Epidermal melanocyte (primary cell): ENCODE results near the gene PLEKHM3.
"Not testable (repeated sequence)": the region's sequence is repeated elsewhere in the genome, so short reads cannot be mapped to it uniquely, and the experiment has no call there.

Source experiments
- DNase-seq: peaks from one replicate; pipeline ENCODE4 v3.0.0; 2011; ENCODE audit warnings: low spot score; ENCODE audit not compliant: insufficient read length

Gene PLEKHM3

DNA sequence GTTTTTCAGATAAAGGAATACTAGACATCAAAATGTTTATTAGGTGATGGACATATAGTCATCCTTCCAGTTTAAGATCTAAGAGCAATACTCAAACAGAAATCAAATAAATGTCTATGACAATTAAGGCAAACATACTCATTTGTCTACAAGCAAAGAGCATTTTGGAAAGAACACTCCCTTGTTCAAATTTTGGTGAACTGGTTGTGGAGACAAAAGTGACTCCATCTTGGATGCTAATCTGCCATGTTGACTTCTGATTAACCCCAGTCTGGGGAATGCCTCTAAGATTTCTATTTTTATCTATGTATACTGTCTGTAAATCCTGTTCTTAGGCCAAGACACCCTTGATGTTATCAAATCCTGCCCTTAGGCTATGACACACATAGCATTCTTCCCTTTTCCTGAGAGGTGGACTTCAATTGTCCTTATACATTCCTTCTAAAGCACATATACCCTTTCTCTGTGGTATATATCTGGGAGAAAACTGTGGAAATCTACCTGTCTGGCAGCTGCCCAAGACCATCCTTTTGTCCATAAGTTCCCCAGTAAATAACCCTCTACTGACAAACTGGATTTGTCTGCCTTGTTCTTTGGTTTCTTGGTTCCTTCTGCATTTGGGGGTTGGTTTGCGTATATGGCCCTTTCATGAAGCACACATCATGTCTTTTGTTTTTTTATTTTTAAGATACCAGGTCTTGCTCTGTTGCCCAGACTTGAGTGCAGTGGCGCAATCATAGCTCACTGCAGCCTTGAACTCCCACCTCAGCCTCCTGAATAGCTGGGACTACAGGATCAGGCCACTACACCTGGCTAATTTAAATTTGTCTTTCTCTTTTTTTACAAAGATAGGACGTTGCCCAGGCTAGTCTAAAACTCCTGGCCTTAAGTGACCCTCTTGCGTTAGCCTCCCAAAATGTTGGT lies 12.5 kb upstream of the PLEKHM3 start:
- DNase-seq, result no peak

DNA sequence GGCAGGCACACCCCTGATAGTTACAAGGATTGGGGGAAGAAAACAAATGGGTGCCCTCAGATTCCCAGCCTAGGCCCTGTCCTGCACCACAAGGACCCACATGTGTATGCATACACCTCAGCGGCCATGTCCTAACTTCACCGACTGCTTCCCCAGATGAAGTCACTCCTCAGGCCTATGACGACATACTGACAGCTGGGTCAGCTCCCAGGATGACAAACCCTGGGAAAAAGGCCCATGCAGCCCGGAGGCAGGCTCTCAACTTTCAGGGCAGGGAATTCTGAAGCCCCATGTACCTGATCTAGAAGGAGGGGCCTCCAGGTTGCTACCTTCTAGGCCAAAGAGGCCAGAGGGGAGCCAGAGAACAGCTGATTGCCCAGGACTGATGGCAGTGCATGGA lies 11.0 kb upstream of the PLEKHM3 start:
- no peak for DNase-seq

DNA sequence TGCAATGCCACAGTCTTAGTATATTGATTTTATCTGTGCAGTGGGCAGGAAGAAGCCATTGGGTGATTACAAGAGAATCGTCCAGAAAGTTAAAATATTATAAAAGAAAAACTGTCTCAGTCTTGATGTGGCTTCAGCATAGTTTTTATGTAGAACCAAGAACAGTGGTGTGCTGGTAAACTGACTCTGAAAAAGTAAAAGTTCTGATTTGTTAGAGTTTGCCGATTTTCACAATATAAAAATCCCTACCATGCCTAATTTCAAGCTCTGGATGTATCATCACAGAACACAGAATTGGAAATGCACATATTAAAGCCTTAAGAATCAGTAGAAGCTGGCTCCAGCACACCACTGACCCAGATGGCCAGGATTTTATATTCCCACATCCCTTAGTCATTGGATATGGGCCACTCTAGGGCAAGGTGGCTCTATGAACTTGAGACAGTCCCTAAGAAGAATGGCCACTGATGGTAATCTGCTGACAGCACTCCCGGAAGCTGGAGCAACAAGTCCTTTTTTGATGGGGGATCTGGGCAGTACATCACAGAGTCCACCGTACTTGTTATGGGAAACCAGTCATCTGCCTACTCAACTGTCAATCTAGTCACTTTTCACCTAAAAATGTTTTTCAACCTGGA lies 9.3 kb upstream of the PLEKHM3 start:
- no peak for DNase-seq

DNA sequence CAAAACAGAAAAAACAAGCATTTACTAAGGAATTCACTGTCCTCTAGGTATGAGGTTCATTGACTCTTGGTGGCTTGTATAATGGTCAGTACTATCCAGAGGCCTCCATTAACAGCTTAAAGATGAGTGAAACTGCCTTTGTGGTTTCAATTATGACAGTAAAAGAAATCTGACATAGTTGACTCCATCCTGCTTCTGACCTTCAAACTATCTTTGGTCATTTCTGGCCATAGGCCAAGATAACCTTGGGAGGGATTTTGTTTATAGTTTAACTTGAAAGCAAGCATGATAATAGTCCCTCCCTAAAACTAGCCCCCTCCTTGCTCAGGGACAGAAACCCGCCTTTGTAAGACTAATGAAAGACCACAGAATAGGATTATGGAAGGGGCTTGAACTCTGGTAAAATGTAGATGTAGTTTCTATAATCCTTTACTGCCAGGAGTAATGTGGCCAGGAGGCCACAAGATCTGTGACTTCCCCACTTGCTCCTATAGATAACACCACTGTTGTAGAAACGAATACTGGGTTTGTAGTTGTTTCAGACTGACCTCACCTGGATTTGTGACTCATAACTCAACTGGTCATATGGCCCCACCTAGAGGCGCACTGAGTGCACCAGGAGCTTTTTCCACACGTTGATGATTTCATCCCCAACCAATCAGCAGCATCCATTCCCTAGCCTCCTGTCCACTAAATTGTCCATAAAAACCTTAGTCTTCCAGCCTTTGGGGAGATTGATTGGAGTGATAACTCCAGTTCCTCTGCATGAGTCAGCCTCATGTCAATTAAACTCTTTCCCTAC lies 8.6 kb upstream of the PLEKHM3 start:
- DNase-seq, result no peak

DNA sequence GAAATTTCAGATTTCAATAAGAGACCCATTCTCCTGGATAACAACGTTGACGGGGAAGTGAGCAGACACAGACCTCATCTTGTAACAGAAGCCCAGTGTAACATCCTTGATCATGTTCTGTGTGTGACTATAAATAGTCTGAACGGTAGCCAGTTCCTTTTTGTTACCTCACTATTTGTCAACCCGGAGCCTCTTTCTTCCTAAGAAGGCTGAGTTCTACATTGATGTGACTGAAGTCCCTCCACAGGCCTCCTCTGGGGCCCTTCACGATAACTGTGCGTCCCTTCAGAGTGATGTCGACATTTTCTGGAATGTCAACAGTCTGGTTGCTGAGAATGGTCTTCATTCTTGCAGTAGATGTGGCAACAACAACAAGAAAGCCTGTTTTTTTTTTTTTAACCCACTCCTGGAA lies 6.3 kb upstream of the PLEKHM3 start:
- DNase-seq, result no peak

DNA sequence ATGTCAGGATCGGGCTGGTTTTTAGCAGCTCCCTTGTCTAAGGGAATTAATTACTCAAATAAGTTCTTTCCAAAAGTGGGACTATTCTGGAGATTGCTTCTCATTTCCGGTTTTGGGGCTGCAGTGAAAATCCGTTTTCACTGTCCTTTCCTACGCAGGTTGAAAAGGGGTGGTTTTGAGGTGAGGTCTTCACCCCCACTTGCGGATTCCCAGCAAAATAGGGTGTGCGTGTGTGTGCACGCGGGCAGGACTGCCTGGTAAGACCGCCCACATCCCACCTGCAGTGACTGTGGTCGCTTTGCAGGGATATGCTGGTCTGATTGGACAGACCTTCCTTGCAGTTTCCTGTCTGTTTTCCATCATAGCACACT lies 472 bp upstream of the PLEKHM3 start:
- no peak for DNase-seq

DNA sequence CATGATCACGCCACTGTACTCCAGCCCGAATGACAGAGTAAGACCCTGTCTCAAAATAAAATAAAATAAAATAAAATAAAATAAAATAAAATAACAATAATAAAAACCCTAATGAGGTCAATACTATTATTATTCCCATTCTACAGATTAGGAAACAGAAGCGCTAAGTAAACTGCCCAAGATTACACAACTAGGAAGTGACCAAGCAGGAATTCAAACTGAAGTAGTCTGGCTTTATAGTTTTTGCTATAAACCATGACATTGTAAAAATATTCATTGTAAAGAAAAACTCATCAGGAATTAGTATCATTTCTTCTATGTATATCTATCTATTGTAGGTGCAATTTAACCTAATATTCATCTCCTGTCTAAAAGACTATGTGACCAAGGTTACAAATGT lies 1.2 kb downstream of the PLEKHM3 start:
- DNase-seq, result no peak

DNA sequence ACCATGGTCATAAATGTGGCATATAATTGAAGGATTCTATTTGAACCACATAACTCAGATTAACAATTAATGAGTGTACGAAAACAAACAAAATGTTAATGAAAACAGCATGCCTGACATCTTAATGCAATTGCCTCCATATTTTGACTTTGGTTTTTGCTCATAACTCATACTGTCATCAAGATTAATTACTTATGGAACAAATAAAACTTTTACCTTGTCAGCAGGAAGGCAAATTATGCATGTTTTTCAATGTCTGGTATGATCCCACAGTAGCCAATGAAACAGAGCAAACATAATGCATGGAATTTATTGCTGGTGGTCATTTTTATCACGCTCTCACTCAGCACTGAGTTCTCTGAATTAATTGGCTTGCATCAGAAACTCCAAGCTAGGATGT lies 5.1 kb downstream of the PLEKHM3 start:
- no peak for DNase-seq

DNA sequence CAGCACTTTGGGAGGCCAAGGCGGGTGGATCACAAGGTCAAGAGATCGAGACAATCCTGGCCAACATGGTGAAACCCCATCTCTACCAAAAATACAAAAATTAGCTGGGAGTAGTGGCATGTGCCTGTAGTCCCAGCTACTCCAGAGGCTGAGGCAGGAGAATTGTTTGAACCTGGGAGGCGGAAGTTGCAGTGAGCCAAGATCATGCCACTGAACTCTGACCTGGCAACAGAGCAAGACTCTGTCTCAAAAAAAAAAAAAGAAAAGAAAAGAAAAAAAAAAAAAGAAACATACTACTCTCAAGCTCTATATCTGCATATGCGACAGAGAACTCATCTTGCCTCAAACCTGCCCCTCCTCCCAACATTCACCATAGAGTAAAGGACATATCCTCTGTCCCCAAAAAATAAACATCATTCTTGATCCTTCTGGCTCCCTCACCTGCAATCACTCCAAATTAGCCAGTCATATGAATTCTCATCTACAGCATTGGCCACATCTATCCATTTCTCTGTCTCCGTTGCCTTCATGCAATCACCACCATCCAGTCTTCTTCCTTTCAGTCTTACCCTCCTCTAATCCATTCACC lies 7.1 kb downstream of the PLEKHM3 start:
- DNase-seq, result not testable (repeated sequence)

DNA sequence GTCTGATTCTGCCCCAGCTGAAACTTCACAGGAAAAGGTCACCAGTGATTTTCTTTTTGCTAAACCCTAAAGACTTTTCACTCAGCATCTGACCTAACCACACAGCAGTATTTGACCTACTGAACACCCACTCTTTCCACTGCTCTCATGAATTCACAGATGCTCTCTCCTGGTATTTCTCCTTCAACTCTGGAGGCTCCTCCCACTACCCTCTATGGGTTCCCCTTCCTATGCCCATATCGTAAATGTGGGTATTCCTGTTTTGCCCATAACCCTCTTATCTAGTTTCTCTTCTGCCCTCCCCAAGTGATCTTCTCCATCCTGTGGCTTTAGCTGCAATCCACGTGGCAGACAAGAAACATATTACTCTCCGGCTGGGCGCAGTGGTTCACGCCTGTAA lies 7.6 kb downstream of the PLEKHM3 start:
- DNase-seq, result no peak

DNA sequence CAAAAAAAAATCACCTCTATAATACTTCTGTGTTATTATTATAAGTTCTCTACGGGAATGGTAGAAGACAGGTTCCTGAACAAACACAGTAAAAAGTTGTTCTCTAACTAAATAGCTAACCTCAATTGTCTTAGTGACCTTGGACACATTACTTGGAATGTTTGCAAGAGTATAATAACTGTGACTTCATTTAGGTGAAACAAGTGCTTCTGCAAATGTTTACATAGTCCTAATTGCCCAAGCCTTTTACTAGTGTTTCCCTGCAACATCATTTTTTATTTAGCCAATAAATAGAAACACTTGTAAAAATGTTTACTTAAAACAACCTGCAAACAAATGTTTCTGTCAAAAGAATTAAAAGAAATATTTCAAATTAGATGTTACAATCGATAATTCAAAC lies 9.9 kb downstream of the PLEKHM3 start:
- DNase-seq, result no peak

DNA sequence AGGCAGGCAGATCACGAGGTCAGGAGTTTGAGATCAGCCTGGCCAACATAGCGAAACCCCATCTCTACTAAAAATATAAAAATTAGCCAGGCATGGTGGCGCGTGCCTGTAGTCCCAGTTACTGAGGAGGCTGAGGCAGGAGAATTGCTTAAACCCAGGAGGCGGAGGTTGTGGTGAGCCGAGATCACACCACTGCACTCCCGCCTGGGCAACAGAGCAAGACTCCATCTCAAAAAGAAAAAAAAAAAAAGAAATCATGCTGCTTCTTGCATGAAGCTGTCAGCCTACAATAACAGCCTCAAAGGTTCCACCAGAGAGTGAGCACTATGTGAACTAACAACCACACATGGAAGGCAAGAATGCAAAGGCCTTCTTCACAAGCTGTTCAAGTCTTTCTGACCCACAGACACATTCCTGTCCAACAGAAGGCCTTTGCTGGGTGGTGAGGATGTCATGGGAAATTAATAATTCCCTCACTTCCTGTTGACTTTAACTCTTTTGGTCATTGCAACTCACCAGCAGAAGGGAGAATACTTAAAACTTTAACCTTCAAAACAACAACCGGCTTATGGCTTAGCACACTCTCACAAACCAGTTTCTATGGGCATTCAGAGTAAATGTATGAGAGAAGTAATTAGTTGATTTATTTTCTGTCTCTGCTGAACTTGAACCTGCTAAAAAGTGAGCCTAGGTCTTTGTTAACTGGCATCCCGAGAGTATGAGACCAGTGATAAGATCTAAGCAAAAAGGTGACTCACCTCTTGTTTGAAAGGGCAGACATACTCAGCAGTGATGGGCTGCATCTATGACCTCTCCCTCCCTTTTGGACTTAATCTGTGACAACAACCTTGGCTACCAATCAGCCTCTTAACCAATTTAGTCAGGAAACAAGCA lies 11.8 kb downstream of the PLEKHM3 start:
- no peak for DNase-seq

DNA sequence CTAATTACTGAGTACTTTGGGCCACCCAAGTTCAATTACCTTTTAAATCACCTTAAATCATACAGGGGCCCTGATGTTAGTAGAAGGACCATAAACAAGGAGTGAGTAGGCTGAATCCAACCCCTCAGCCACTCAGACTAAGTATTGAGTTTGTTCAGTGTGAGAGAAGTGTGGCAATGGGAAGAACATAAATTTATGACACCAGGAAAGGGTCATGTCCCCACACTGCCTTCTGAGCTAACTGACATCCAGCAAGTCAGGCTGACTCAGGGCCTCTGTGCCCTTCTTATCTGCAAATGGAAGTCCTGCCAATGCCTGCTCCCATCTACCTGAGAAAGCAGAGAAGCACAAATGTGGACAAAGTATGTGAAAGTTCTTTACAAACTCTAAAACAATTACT lies 12.9 kb downstream of the PLEKHM3 start:
- DNase-seq, result no peak

DNA sequence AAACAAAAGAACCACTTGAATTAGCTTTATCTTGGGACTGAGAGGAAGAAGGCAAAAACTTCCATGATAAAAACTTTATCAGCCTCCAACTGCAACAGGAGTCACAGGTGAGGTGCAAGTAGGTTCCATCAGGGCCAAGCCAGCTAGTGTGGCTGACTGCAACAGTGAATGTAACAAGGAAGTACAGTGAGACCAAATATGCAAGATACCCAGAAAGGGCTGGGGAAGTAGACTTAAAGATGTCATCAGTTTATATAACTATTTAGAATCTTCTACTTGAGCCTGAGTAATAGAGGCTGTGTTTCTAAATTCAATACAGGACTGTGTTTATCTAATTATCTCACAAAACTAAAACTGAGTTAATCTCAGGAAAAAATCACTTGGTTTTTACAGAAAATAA lies 14.8 kb downstream of the PLEKHM3 start:
- DNase-seq, result no peak

DNA sequence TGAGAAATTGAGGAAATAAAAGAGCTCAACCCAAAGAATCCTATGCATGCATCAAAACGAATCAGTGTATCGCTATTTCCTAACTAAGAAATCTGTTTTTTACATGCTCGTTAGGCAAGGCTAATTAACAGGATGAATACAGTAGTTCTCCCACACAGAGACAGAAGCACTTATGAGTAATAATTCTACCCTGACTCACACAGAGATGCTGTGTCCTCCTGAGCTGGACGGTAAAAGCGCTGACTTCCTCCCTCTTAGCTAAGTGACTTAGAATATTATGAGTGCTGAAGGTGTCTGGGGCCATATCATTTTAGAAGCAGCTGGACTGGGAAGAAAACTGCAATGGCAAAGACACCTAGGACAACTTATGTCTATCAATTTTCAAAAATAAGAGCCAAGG lies 18.5 kb downstream of the PLEKHM3 start:
- no peak for DNase-seq

DNA sequence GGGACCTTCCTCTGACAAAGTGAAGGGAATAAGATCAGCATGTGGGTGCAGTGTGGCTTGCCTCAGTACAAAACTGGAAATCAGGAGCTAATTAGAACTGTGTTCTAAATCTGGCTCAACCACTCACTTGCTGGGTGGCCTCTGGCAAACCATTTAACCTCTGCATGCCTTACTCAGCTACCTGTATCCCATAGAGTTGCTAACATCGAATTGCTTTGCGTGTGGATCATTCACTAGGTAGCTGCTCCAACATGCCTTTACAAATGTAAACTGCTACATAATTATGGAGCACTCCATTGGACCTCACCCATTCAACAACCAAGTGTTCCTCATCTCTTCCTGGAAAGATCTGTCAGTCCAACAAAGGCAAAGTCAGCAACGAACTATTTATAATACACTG lies 19.0 kb downstream of the PLEKHM3 start:
- DNase-seq, result no peak

DNA sequence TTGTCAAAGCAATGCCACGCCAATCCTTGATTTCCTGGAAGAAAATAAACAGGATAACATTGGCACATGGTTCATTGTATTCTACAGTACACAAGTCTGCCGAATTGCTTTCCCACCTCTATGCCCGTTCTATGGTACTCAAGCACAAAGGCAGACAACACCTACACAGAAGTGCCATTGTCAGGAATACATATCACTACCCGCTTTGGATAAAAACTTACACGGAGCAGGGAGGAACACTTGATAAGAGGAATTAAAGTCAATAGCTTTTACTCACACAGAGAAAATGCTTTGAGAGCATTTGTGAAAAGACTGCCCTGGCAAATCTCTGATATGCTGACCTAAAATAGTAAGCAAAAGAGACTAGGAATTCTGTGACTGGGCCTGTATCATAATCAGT lies 23.4 kb downstream of the PLEKHM3 start:
- DNase-seq, result no peak

DNA sequence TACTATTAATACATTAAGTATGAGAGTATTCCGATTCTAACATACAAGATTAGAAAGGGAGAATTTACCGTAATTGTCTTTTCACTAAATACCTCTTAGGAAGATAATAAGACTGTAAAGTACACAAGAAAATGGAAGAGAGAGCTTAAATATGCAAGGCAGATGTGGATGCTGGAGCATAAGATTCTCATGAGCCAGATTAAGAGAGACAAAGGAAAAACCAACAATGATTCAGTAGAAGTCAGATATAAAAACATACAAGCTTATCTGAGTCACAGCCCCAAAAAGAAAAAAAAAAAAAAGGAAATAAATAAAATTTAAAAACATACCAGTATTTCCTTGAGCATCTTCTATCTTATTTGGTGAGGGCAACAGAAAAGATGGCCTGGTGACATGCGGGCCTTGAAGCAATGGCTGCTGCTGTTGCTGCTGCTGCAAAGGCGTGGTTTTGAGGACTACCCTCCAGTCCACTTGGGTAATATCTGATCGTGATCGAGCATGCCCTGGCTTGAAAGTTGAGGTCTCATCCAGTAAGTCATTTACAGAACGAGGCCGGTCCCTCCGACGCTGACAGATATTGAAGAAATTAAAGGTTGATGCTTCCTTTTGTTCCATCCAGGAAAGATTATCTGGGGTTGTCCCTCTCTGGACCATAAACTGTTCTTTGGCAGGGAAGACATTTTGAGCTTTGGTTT lies 24.5 kb downstream of the PLEKHM3 start:
- DNase-seq, result no peak

DNA sequence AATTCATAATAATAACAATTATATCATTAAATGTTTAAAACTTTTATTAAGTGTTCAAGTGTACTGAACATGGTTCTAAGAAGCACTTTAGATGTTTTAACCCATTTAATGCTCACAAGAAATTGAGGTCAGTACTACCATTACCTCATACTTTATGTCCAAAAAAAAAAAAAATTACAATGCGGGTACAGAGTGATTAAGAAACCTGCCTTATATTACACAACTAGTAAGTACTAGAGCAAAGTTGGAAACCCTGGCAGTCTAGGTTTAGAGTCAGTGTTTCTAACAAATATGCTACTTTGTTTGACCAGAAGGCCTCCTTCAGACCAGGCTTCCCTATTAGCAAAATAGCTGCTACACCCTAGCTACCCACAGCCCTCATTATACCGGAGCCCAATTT lies 28.5 kb downstream of the PLEKHM3 start:
- no peak for DNase-seq

DNA sequence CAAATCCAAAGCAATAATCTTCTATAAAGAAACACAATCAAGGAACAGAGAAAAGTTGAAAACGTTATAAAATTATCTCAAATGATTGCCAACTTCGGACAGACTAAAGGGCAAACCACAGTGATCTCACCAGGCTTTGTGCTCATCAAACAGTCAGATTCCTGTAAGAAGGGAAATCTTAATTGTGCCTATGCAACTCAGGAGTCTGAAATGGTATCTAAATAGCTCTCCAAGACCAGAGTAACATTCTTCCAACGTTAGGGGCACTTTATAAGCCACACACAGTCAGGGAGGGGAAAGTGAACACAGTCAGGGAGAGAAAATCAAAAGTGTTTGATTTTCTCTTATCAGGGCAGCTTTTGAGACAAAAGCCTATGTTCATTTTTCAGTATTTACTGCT lies 29.4 kb downstream of the PLEKHM3 start:
- no peak for DNase-seq
